ENCODE measurements around the gene KCNQ1. TPM values are rescaled to one million over a fixed set of nuclear protein-coding genes. Genes with fewer than 3 reads are reported as not detected.
A peak's percentile ranks its signal among the peaks of the same experiment; 100 is the strongest.

Gene KCNQ1
- not detected for polyA plus RNA-seq (2012; ENCODE audit: insufficient read depth, insufficient read length)

- no peak within 1 kb of the TSS for H3K4me3 ChIP-seq (ENCODE audit: low read length)
- no peak for DNase-seq (ENCODE audit: low read depth, low spot score)
These were observed at the start of gene KCNQ1 for GRCh38 chr11:2444821-2445745. Gene KCNQ1, plus strand, starts transcription at chr11:2445008. Its CDS starts 91 bp downstream, at chr11:2445099.

GRCh38 chr11:2395211-2395730 lies 49.5 kb upstream of the KCNQ1 start:
- DNase-seq (ENCODE audit: low read depth, low spot score): no peak
- no peak overlapping the region for H3K4me3 ChIP-seq (ENCODE audit: low read length)

- DNase-seq (ENCODE audit: low read depth, low spot score): no peak
- H3K4me3 ChIP-seq (ENCODE audit: low read length): no peak overlapping the region
These were observed 49.0 kb upstream of the KCNQ1 start for GRCh38 chr11:2395856-2396255.

- no peak for DNase-seq (ENCODE audit: low read depth, low spot score)
- no peak overlapping the region for H3K4me3 ChIP-seq (ENCODE audit: low read length)
These were observed 48.3 kb upstream of the KCNQ1 start for GRCh38 chr11:2396471-2396870.

GRCh38 chr11:2397005-2397404 lies 47.8 kb upstream of the KCNQ1 start:
- DNase-seq (ENCODE audit: low read depth, low spot score): no peak
- no peak overlapping the region for H3K4me3 ChIP-seq (ENCODE audit: low read length)

- peak overlapping the region; percentile 81 for H3K4me3 ChIP-seq (ENCODE audit: low read length)
- DNase-seq (ENCODE audit: low read depth, low spot score): no peak
These were observed 46.0 kb upstream of the KCNQ1 start for GRCh38 chr11:2398664-2399355.

- no peak for DNase-seq (ENCODE audit: low read depth, low spot score)
- peak overlapping the region; percentile 81 for H3K4me3 ChIP-seq (ENCODE audit: low read length)
These were observed 45.2 kb upstream of the KCNQ1 start for GRCh38 chr11:2399488-2400068.

GRCh38 chr11:2400069-2400761 lies 44.6 kb upstream of the KCNQ1 start, which contains the start of gene TSSC4:
Gene TSSC4, plus strand, starts transcription at chr11:2400750. Its CDS starts 1,884 bp downstream, at chr11:2402634.
- peak; percentile 100 for DNase-seq (ENCODE audit: low read depth, low spot score)
- peak within 1 kb of the TSS; percentile 98 for H3K4me3 ChIP-seq (ENCODE audit: low read length)

- DNase-seq (ENCODE audit: low read depth, low spot score): no peak
- H3K4me3 ChIP-seq (ENCODE audit: low read length): peak overlapping the region; percentile 98
These were observed 43.9 kb upstream of the KCNQ1 start for GRCh38 chr11:2400762-2401435.

- peak overlapping the region; percentile 98 for H3K4me3 ChIP-seq (ENCODE audit: low read length)
- no peak for DNase-seq (ENCODE audit: low read depth, low spot score)
These were observed 43.3 kb upstream of the KCNQ1 start for GRCh38 chr11:2401436-2401984.

GRCh38 chr11:2402106-2402505 lies 42.7 kb upstream of the KCNQ1 start:
- H3K4me3 ChIP-seq (ENCODE audit: low read length): peak overlapping the region; percentile 98

GRCh38 chr11:2402890-2403645 lies 41.7 kb upstream of the KCNQ1 start:
- H3K4me3 ChIP-seq (ENCODE audit: low read length): no peak overlapping the region
- no peak for DNase-seq (ENCODE audit: low read depth, low spot score)

More at GRCh38 chr11:2402106-2402505, 42.7 kb upstream of the KCNQ1 start:
- no peak for DNase-seq (ENCODE audit: low read depth, low spot score)

- no peak for DNase-seq (ENCODE audit: low read depth, low spot score)
- no peak overlapping the region for H3K4me3 ChIP-seq (ENCODE audit: low read length)
These were observed 40.0 kb upstream of the KCNQ1 start for GRCh38 chr11:2404735-2405196.

GRCh38 chr11:2406451-2406850 lies 38.4 kb upstream of the KCNQ1 start:
- no peak overlapping the region for H3K4me3 ChIP-seq (ENCODE audit: low read length)
- no peak for DNase-seq (ENCODE audit: low read depth, low spot score)

GRCh38 chr11:2406878-2407410 lies 37.9 kb upstream of the KCNQ1 start:
- H3K4me3 ChIP-seq (ENCODE audit: low read length): no peak overlapping the region
- DNase-seq (ENCODE audit: low read depth, low spot score): no peak

- no peak for DNase-seq (ENCODE audit: low read depth, low spot score)
- no peak overlapping the region for H3K4me3 ChIP-seq (ENCODE audit: low read length)
These were observed 36.1 kb upstream of the KCNQ1 start for GRCh38 chr11:2408671-2409070.

GRCh38 chr11:2409126-2409525 lies 35.7 kb upstream of the KCNQ1 start:
- no peak overlapping the region for H3K4me3 ChIP-seq (ENCODE audit: low read length)
- DNase-seq (ENCODE audit: low read depth, low spot score): no peak
